Gastroesophageal sphincter (tissue), 4 donors: Measurements from ENCODE around the gene GAPVD1. TPM values are rescaled to one million over a fixed set of nuclear protein-coding genes. Genes with fewer than 3 reads are reported as not detected.
A peak's percentile ranks its signal among the peaks of the same experiment; 100 is the strongest.
"Not testable (repeated sequence)": the region's sequence is repeated elsewhere in the genome, so short reads cannot be mapped to it uniquely, and the experiment has no call there.

Experiments used
- ATAC-seq: fragments of 150-250 bp; one replicate; pipeline ENCODE4 v1.9.1; 2016; ENCODE audit warnings: mild to moderate bottlenecking, moderate library complexity
- H3K27ac ChIP-seq, 4 donors: fragments of 200-600 bp; sonication (generic) in 3 of 4; 1 replicate in 3 of 4; 2 replicates in 1 of 4; pipeline ENCODE4 v1.5.1; 2016 to 2019
- H3K27me3 ChIP-seq: fragments of 200-600 bp; sonication (generic); one replicate; pipeline ENCODE4 v1.5.1; 2019
- H3K36me3 ChIP-seq, 2 donors: fragments of 200-600 bp; sonication (generic); one replicate each; pipeline ENCODE4 v1.5.1; 2019; ENCODE audit warnings: control low read depth in 1 of 2
- H3K4me1 ChIP-seq, 3 donors: fragments of 200-600 bp; sonication (generic); 1 replicate in 2 of 3; 2 replicates in 1 of 3; pipeline ENCODE4 v1.5.1; 2016 to 2019; ENCODE audit warnings: control low read depth in 2 of 3
- H3K4me3 ChIP-seq, 2 donors: fragments of 200-600 bp; sonication (generic); one replicate each; pipeline ENCODE4 v1.5.1; 2019; ENCODE audit warnings: mild to moderate bottlenecking in 1 of 2, moderate library complexity in 1 of 2
- H3K9me3 ChIP-seq, 3 donors: fragments of 200-600 bp; sonication (generic); one replicate each; pipeline ENCODE4 v1.5.1; 2017 to 2019; ENCODE audit warnings: control low read depth in 2 of 3
- EP300 ChIP-seq: sonication (generic); formaldehyde crosslinking; IDR thresholded peaks from one replicate; pipeline ENCODE4 v1.6.1; 2017; ENCODE audit warnings: antibody characterized with exemption, mild to moderate bottlenecking
- POLR2A ChIP-seq, 2 donors: fragments of 450-650 bp; IDR thresholded peaks; one replicate each; pipeline ENCODE4 v1.6.1; 2017; ENCODE audit warnings: antibody characterized with exemption in 2 of 2, mild to moderate bottlenecking in 2 of 2, moderate library complexity in 1 of 2
- POLR2AphosphoS5 ChIP-seq: sonication (generic); formaldehyde crosslinking; IDR thresholded peaks from one replicate; pipeline ENCODE4 v1.6.1; 2017; ENCODE audit warnings: antibody characterized with exemption
- WGBS, 2 donors: methylation state at CpG; one replicate each; pipeline ENCODE4 v1.1.5; 2018; ENCODE audit warnings: low coverage in 1 of 2; 5-methylcytosine and 5-hydroxymethylcytosine counted together
- total RNA-seq, 4 donors: library from RNA; depleted of rRNA; stranded (reverse); fragments of >200 nt; gene quantifications; one replicate each; pipeline ENCODE4 v1.1.0, GENCODE V29; 2016
- TF ChIP-seq, protein P1 (sequence below), 4 experiments: fragments of 200-600 bp in 2 of 4; fragments of 450-650 bp in 2 of 4; sonication (generic) in 1 of 4; IDR thresholded peaks; one replicate each; pipeline ENCODE4 v1.5.1; 2017 to 2019; ENCODE audit warnings: antibody characterized with exemption in 4 of 4, mild to moderate bottlenecking in 2 of 4, moderate library complexity in 2 of 4

The GAPVD1 gene
- total RNA-seq, 4 donors from 2014 or later: 41.2 to 61.4 (median 48.6) TPM

DNA sequence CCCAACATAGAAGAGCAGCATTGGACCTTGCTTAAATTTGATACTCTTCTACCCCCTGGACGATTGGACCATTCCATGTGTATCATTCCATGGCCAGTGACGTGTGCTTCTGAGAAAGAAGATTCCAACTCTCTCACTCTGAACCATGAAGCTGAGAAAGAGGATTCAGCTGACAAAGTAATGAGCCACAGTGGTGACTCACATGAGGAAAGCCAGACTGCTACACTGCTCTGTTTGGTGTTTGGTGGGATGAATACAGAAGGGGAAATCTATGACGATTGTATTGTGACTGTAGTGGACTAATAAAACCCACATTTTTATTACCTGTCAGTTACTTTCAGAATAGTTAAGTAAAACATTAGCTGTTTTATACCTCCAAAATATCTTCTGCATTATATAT lies 27.9 kb upstream of the GAPVD1 start:
- 0 to 19% methylated on average over 1 to 3 of the region's 3 CpGs for WGBS, 2 donors

DNA sequence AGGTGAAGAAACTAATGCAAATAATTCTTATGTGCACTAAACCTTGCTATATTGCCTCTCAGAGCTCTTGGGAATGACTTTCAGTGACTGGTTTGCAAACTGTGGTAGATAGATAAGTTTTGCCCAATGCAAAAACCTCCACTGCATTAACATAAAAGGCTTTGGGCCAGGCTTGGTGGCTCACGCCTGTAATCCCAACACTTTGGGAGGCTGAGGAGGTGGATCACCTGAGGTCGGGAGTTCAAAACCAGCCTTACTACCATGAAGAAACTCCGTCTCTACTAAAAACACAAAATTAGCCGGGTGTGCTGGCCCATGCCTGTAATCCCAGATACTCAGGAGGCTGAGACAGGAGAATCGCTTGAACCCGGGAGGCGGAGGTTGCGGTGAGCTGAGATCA lies 27.5 kb upstream of the GAPVD1 start:
- ATAC-seq, H3K27me3 ChIP-seq, H3K4me3 ChIP-seq, H3K27ac ChIP-seq, H3K9me3 ChIP-seq: not testable (repeated sequence)
- Histone ChIP-seq H3K36me3 (peaks cover 0 to 93% of the 10 kb centered on the region in 2 donors), H3K4me1 (peaks cover 2 to 45% (median 28%) of the 10 kb centered on the region in 3 donors)
- 87 to 97% methylated on average over 6 of the region's 8 CpGs for WGBS, 2 donors

More for the DNA sequence above, 27.9 kb upstream of the GAPVD1 start:
- TF ChIP-seq EP300: no peak
- peak; percentile 52 for TF ChIP-seq POLR2AphosphoS5
- H3K27ac ChIP-seq: peak overlapping the region in 1 of 4 donors; percentile 24
- no peak overlapping the region for H3K4me3 ChIP-seq
- H3K36me3 ChIP-seq: peaks cover 0 to 93% of the 10 kb centered on the region in 2 donors
- no peaks in the 10 kb centered on the region for H3K9me3 ChIP-seq
- no peaks in the 10 kb centered on the region for H3K27me3 ChIP-seq
- ATAC-seq: no peak
- peaks cover 2 to 41% (median 24%) of the 10 kb centered on the region in 3 donors for H3K4me1 ChIP-seq

DNA sequence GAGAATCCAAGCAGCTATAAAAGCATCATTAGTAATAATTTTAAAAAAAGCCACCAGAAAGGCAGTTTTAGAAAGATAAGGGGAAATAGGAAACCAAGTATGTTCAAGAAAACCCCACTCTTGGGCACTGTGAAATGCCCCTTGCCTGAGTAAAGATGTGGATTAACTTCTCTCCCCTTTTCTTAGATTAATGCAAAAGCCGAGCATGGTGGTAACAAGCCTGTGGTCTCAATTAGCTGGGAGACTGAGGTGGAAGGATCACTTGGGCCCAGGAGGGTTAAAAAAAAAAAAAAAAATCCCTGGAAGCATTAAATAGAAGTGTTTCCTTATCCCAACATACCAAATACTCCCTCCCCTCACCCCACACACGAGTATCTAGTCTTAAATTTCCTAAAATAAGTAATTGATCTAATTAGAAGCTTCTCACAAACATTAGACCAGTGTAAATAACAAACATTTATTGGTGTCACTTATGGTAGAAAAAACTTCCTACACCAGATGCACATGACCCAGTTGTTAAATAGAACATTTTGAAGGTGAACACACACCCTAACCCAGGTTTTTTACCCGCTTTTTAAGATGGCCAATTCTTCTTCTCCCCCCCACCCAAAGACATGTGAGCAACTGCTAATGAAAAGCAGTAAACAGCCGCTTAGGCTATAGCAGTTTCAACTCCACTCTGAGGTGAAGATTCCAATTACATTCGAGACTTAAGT lies 25.7 kb upstream of the GAPVD1 start:
- H3K27me3 ChIP-seq: no peaks in the 10 kb centered on the region
- peaks cover 0 to 82% of the 10 kb centered on the region in 2 donors for H3K36me3 ChIP-seq
- peak overlapping the region in 1 of 4 donors; percentile 19 for H3K27ac ChIP-seq
- no peak for ATAC-seq
- WGBS, 2 donors: 45 to 46% methylated on average over 4 to 5 of the region's 5 CpGs
- peaks cover 2 to 58% (median 33%) of the 10 kb centered on the region in 3 donors for H3K4me1 ChIP-seq
- H3K4me3 ChIP-seq: no peak overlapping the region
- no peaks in the 10 kb centered on the region for H3K9me3 ChIP-seq
- TF ChIP-seq POLR2A (IDR thresholded peaks at IDR 0.05) (no peak), POLR2AphosphoS5 (no peak), EP300 (no peak)
- TF ChIP-seq, protein P1, sequence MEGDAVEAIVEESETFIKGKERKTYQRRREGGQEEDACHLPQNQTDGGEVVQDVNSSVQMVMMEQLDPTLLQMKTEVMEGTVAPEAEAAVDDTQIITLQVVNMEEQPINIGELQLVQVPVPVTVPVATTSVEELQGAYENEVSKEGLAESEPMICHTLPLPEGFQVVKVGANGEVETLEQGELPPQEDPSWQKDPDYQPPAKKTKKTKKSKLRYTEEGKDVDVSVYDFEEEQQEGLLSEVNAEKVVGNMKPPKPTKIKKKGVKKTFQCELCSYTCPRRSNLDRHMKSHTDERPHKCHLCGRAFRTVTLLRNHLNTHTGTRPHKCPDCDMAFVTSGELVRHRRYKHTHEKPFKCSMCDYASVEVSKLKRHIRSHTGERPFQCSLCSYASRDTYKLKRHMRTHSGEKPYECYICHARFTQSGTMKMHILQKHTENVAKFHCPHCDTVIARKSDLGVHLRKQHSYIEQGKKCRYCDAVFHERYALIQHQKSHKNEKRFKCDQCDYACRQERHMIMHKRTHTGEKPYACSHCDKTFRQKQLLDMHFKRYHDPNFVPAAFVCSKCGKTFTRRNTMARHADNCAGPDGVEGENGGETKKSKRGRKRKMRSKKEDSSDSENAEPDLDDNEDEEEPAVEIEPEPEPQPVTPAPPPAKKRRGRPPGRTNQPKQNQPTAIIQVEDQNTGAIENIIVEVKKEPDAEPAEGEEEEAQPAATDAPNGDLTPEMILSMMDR (IDR thresholded peaks at IDR 0.05): no peak

DNA sequence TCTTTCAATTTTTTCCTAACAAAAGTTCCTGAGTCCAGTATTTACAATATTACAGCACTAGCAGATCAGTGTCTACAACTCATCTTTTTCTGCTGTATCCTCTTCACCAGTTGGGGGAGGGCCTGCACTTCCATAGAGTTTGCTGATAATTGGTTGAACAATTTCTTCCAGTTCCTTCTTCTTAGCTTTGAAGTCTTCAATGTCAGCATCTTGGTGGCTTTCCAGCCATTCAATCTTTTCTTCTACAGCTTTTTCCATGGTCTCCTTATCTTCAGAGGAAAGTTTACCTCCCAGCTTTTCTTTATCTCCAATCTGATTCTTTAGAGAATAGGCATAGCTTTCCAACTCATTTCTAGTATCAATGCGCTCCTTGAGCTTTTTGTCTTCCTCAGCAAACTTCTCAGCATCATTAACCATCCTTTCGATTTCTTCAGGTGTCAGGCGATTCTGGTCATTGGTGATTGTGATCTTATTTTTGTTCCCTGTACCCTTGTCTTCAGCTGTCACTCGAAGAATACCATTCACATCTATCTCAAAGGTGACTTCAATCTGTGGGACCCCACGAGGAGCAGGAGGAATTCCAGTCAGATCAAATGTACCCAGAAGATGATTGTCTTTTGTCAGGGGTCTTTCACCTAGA lies 25.0 kb upstream of the GAPVD1 start:
- Histone ChIP-seq H3K27ac (peak overlapping the region in 1 of 4 donors; percentile 19), H3K36me3 (peaks cover 0 to 75% of the 10 kb centered on the region in 2 donors), H3K4me1 (peaks cover 2 to 58% (median 33%) of the 10 kb centered on the region in 3 donors)
- WGBS, 2 donors: 70 to 83% methylated on average over 4 to 5 of the region's 5 CpGs
- H3K27me3 ChIP-seq, H3K4me3 ChIP-seq, ATAC-seq, H3K9me3 ChIP-seq: not testable (repeated sequence)

DNA sequence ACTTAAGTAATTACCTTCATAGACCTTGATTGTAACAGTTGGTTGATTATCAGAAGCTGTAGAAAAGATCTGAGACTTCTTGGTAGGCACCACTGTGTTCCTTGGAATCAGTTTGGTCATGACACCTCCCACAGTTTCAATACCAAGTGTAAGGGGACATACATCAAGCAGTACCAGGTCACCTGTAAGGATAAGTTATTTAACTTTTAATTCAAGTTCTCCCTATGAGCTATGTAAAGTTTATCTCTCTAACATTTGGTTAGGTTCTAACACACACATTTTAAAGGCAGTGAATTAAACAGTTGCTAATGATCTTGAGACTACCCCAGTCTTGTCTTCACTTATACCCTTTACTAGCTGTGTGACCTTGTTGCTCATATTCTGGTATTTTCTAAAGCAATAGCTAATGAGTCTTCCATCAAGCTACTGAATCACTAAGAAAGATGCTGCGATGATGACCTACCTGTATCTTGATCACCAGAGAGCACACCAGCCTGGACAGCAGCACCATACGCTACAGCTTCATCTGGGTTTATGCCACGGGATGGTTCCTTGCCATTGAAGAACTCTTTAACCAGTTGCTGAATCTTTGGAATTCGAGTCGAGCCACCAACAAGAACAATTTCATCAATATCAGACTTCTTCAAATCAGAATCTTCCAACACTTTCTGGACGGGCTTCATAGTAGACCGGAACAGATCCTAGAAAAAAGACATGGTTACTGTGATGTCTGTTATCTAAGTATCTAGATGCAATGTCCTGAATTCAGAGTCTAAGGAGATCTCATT lies 23.3 kb upstream of the GAPVD1 start:
- no peak for ATAC-seq
- Histone ChIP-seq H3K4me1 (peaks cover 2 to 66% (median 33%) of the 10 kb centered on the region in 3 donors), H3K36me3 (peaks cover 0 to 62% of the 10 kb centered on the region in 2 donors), H3K27me3 (no peaks in the 10 kb centered on the region), H3K9me3 (no peaks in the 10 kb centered on the region), H3K27ac (peak overlapping the region in 1 of 4 donors; percentile 6), H3K4me3 (peak overlapping the region in 1 of 2 donors; percentile 91)
- WGBS, 2 donors: 81 to 87% methylated on average over 6 to 7 of the region's 7 CpGs
- TF ChIP-seq EP300: no peak
- no peak for TF ChIP-seq POLR2A (IDR thresholded peaks at IDR 0.05)
- TF ChIP-seq, protein P1 (IDR thresholded peaks at IDR 0.05): no peak
- TF ChIP-seq POLR2AphosphoS5: no peak

DNA sequence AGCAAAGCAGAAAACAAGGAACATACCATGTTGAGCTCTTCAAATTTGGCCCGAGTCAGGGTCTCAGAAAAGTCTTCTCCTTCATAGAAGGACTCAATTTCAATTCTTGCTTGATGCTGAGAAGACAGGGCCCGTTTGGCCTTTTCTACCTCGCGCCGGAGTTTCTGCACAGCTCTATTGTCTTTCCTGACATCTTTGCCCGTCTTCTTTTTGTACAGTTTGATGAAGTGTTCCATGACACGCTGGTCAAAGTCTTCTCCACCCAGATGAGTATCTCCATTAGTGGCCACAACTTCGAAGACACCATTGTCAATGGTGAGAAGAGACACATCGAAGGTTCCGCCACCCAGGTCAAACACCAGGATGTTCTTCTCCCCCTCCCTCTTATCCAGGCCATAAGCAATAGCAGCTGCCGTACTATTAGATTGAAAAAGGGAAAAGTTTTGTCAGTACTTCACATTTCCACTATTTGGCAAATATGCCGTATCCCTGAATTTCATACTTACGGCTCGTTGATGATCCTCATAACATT lies 22.6 kb upstream of the GAPVD1 start:
- Histone ChIP-seq H3K4me3 (peak overlapping the region in 1 of 2 donors; percentile 91), H3K27ac (no peak overlapping the region), H3K4me1 (peaks cover 2 to 66% (median 33%) of the 10 kb centered on the region in 3 donors), H3K36me3 (peaks cover 0 to 56% of the 10 kb centered on the region in 2 donors), H3K27me3 (no peaks in the 10 kb centered on the region), H3K9me3 (no peaks in the 10 kb centered on the region)
- TF ChIP-seq EP300 (no peak), POLR2A (IDR thresholded peaks at IDR 0.05) (no peak), POLR2AphosphoS5 (no peak)
- TF ChIP-seq, protein P1 (IDR thresholded peaks at IDR 0.05): no peak
- WGBS, 2 donors: 82 to 89% methylated on average over 8 to 14 of the region's 14 CpGs
- no peak for ATAC-seq
